Prostate gland (tissue), 2 donors: Measurements from ENCODE around the gene RASGRP1. TPM values are rescaled to one million over a fixed set of nuclear protein-coding genes. Genes with fewer than 3 reads are reported as not detected.

Experiments
- DNase-seq: peaks from one replicate; pipeline ENCODE4 v3.0.0-alpha.2; 2019; ENCODE audit warnings: low spot score
- H3K27ac ChIP-seq, 2 donors: fragments of 200-600 bp; sonication (generic); 2 replicates each; pipeline ENCODE4 v1.5.1; 2017 to 2019
- H3K27me3 ChIP-seq: fragments of 200-600 bp; sonication (generic); replicated peaks from 2 replicates; pipeline ENCODE4 v1.5.1; 2019; ENCODE audit not compliant: insufficient read depth
- H3K36me3 ChIP-seq, 2 donors: fragments of 200-600 bp; sonication (generic); 1 replicate in 1 of 2; 2 replicates in 1 of 2; pipeline versions ENCODE4 v1.5.1 to v1.8.1; 2017 to 2019
- H3K4me1 ChIP-seq: fragments of 200-600 bp; sonication (generic); replicated peaks from 2 replicates; pipeline ENCODE4 v1.5.1; 2019
- H3K4me3 ChIP-seq, 2 donors: fragments of 200-600 bp; sonication (generic); 2 replicates each; pipeline ENCODE4 v1.5.1; 2017 to 2019
- H3K9me3 ChIP-seq: fragments of 200-600 bp; sonication (generic); 2 replicates; pipeline ENCODE4 v1.5.1; 2017
- POLR2A ChIP-seq: fragments of 450-650 bp; IDR thresholded peaks from one replicate; pipeline ENCODE4 v1.6.1; 2016; ENCODE audit warnings: antibody characterized with exemption, mild to moderate bottlenecking
- POLR2AphosphoS5 ChIP-seq: sonication (generic); formaldehyde crosslinking; IDR thresholded peaks from one replicate; pipeline ENCODE4 v1.6.1; 2017; ENCODE audit warnings: antibody characterized with exemption
- WGBS: methylation state at CpG from one replicate; pipeline ENCODE4 v1.1.5; 2018; 5-methylcytosine and 5-hydroxymethylcytosine counted together
- intact Hi-C: fragments of 100-400 bp; cut with DNase I; formaldehyde crosslinking; loops from one replicate; pipeline ENCODE4 v1.14.2; 2022
- total RNA-seq, 2 donors: library from RNA; depleted of rRNA; stranded (reverse); fragments of >200 nt; gene quantifications; one replicate each; pipeline ENCODE4 v1.1.0, GENCODE V29; 2016
- TF ChIP-seq, protein P1 (sequence below), 4 experiments: fragments of 200-600 bp in 2 of 4; fragments of 450-650 bp in 2 of 4; sonication (generic) in 2 of 4; IDR thresholded peaks; 1 replicate in 3 of 4; 2 replicates in 1 of 4; pipeline ENCODE4 v1.5.1; 2016 to 2019; ENCODE audit warnings: antibody characterized with exemption in 4 of 4, mild to moderate bottlenecking in 2 of 4, moderate library complexity in 2 of 4

Gene RASGRP1
- total RNA-seq, 2 donors from 2014 or later, result 0.36 to 7.6 TPM

DNA sequence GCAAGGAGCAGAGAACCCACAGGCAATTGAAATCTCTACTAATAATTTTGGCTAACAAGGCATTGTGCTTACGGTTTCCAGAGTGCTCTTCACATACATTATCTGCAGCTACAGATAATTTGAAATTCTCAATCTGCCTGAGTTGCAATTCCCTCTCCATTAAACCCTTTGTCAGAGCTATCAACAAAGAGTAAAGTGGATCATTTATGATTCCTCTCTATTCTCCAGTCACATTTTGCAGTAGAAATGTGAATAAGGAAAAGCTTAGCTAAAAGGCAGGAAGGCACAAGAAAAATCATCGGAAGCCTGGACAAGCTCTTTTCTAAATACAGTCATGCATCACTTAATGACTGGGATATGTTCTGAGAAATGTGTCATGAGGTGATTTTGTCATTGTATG lies 61.1 kb downstream of the RASGRP1 start:
- Histone ChIP-seq H3K27me3 (no peaks in the 10 kb centered on the region), H3K36me3 (no peaks in the 10 kb centered on the region), H3K4me3 (no peak overlapping the region), H3K27ac (no peak overlapping the region), H3K9me3 (no peaks in the 10 kb centered on the region), H3K4me1 (no peaks in the 10 kb centered on the region)
- no peak for DNase-seq
- 93% methylated on average over 2 of the region's 2 CpGs for WGBS
- TF ChIP-seq POLR2A, result no peak
- TF ChIP-seq, protein P1, sequence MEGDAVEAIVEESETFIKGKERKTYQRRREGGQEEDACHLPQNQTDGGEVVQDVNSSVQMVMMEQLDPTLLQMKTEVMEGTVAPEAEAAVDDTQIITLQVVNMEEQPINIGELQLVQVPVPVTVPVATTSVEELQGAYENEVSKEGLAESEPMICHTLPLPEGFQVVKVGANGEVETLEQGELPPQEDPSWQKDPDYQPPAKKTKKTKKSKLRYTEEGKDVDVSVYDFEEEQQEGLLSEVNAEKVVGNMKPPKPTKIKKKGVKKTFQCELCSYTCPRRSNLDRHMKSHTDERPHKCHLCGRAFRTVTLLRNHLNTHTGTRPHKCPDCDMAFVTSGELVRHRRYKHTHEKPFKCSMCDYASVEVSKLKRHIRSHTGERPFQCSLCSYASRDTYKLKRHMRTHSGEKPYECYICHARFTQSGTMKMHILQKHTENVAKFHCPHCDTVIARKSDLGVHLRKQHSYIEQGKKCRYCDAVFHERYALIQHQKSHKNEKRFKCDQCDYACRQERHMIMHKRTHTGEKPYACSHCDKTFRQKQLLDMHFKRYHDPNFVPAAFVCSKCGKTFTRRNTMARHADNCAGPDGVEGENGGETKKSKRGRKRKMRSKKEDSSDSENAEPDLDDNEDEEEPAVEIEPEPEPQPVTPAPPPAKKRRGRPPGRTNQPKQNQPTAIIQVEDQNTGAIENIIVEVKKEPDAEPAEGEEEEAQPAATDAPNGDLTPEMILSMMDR (IDR thresholded peaks at IDR 0.05), result no peak
- no peak for TF ChIP-seq POLR2AphosphoS5
- intact Hi-C loops, result no loop called here

DNA sequence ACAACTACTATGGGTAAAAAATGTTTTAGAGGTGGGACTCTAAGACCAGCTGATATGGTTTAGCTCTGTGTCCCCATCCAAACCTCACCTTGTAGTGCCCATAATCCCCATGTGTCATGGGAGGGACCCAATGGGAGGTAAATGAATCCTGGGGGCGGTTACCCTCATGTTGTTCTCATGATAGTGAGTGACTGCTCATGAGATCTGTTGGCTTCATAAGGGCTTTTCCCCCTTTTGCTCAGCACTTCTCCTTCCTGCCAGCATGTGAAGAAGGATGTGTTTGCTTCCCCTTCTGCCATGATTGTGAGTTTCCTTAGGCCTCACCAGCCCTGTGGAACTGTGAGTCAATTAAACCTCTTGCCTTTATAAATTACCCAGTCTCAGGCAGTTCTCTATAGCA lies 65.0 kb downstream of the RASGRP1 start:
- TF ChIP-seq, protein P1 (IDR thresholded peaks at IDR 0.05), result no peak
- TF ChIP-seq POLR2AphosphoS5, result no peak
- no peak for TF ChIP-seq POLR2A
- Histone ChIP-seq H3K9me3 (no peaks in the 10 kb centered on the region), H3K36me3 (no peaks in the 10 kb centered on the region), H3K27ac (no peak overlapping the region), H3K27me3 (no peaks in the 10 kb centered on the region), H3K4me3 (no peak overlapping the region), H3K4me1 (no peaks in the 10 kb centered on the region)
- no peak for DNase-seq
- intact Hi-C loops, result no loop called here
- WGBS, result 94% methylated on average over 1 of the region's 1 CpG

DNA sequence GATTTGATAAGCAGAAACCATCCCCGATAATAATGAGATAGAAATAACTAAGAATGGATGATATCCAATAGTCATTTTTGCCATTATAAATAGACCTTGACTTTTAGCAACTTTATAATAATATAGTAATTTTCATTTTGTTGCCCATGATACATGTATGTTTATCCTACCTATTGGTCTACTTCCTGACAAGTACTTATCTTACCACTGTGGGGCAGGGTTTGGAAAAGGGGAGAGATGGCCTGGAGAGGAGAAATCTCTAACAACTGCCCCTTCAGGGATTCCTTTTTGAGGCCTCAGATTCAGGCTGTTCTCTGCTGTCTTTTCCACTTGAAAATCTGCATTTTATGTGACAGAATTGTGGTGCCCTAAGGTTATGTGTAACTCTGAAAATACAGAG lies 68.5 kb downstream of the RASGRP1 start:
- Histone ChIP-seq H3K27me3 (no peaks in the 10 kb centered on the region), H3K36me3 (no peaks in the 10 kb centered on the region), H3K4me1 (no peaks in the 10 kb centered on the region), H3K9me3 (no peaks in the 10 kb centered on the region), H3K4me3 (no peak overlapping the region), H3K27ac (no peak overlapping the region)
- DNase-seq, result no peak
- 95% methylated on average over 1 of the region's 1 CpG for WGBS
- TF ChIP-seq, protein P1 (IDR thresholded peaks at IDR 0.05), result no peak
- TF ChIP-seq POLR2AphosphoS5, result no peak
- intact Hi-C loops, result no loop called here

DNA sequence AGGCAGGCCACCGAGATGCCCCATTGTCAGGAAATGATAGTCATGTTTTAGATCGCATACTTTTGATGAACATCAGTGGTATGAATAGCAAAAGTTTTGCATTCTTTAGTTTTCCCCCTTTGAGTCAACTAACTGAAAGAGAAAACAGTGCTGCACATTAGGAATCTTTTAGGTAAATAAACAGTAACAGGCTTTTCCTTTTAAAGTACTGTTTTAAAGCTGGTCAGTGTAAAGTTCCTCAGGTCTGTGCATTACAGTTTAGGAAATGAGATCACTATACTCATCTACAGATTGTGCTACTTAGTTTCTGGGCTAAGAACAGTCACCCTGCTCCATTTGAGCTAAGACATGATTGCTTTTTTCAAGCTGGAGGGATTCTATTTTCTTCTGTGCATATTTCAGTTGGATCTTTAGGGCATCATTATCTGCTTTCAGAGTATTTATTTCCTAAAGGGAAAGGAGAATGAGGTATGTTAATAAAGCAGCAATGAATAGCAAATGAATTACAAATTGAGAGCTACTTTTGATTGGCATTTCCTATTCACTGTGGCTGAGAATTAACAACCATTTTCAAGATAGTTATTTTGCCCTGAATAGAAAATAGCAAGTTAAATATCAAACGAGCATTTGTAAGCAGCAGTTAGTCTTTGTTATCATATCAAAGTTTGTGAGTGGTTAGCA lies 74.2 kb downstream of the RASGRP1 start:
- intact Hi-C loops, result no loop called here
- TF ChIP-seq, protein P1 (IDR thresholded peaks at IDR 0.05), result no peak
- no peak for TF ChIP-seq POLR2AphosphoS5
- no peak for TF ChIP-seq POLR2A
- H3K27ac ChIP-seq, result no peak overlapping the region
- no peaks in the 10 kb centered on the region for H3K9me3 ChIP-seq
- H3K27me3 ChIP-seq, result no peaks in the 10 kb centered on the region
- H3K4me3 ChIP-seq, result no peak overlapping the region
- no peaks in the 10 kb centered on the region for H3K4me1 ChIP-seq
- 61% methylated on average over 3 of the region's 3 CpGs for WGBS
- H3K36me3 ChIP-seq, result no peaks in the 10 kb centered on the region
- DNase-seq, result no peak

DNA sequence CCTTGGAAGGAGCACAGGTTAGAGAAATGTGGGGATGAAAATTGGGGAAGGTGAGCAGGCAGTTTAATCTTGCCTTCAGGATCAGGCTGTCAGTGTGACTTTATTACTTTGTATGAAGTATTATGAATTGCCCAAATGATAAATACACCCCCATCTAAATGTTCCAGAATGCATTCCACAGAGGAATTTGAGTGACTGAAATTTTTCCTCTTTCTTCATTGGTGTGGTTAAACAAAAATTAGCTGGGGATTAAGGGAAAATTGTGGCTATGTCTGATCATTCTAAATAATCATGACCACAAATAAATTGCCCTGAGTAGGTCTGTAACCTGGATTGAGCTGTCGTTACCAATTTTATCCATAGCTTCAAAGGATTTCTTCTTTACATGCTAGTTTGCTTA lies 77.2 kb downstream of the RASGRP1 start:
- no peaks in the 10 kb centered on the region for H3K9me3 ChIP-seq
- WGBS, result 98% methylated on average over 1 of the region's 1 CpG
- H3K4me1 ChIP-seq, result no peaks in the 10 kb centered on the region
- H3K27ac ChIP-seq, result no peak overlapping the region
- no peaks in the 10 kb centered on the region for H3K27me3 ChIP-seq
- no peak overlapping the region for H3K4me3 ChIP-seq
- intact Hi-C loops, result no loop called here
- no peak for TF ChIP-seq POLR2A
- TF ChIP-seq, protein P1 (IDR thresholded peaks at IDR 0.05), result no peak
- H3K36me3 ChIP-seq, result no peaks in the 10 kb centered on the region
- DNase-seq, result no peak
